PC-9 (cell line): Measurements from ENCODE around the gene FLNC. TPM values are rescaled to one million over a fixed set of nuclear protein-coding genes. Genes with fewer than 3 reads are reported as not detected.

Experiments used
- BruUV-seq: library from RNA; stranded (reverse); fragments of 400-500 nt; replicated peaks from 2 replicates; lab custom pipeline; 2021; lab: Mats Ljungman, UMichigan
- CTCF ChIA-PET: fragments of 300-600 bp; sonication (Branson Sonifier 250); formaldehyde crosslinking; loops from one replicate; lab custom pipeline; 2022; ENCODE audit warnings: antibody characterized with exemption; lab: Charles Lee
- POLR2A ChIA-PET: fragments of 300-600 bp; sonication (Branson Sonifier 250); formaldehyde crosslinking; loops from one replicate; lab custom pipeline; 2022; ENCODE audit warnings: antibody characterized with exemption; ENCODE audit not compliant: unreplicated experiment; lab: Charles Lee
- DNase-seq, 2 experiments: peaks; one replicate each; pipeline versions ENCODE4 v3.0.0 to v3.0.0-alpha.2; 2015 to 2022; ENCODE audit warnings: mixed read lengths in 1 of 2
- H2AFZ ChIP-seq: fragments of 200-600 bp; sonication (generic); 2 replicates; pipeline ENCODE4 v1.8.1; 2017; ENCODE audit warnings: antibody characterized with exemption
- H3F3A ChIP-seq: fragments of 200-600 bp; sonication (generic); 2 replicates; pipeline ENCODE4 v1.8.1; 2017; ENCODE audit warnings: antibody characterized with exemption, mild to moderate bottlenecking, low read depth; ENCODE audit not compliant: insufficient read depth
- H3K27ac ChIP-seq: fragments of 200-600 bp; sonication (generic); 2 replicates; pipeline ENCODE4 v1.6.1; 2016; ENCODE audit warnings: mixed run types
- H3K27me3 ChIP-seq: fragments of 200-600 bp; sonication (generic); 2 replicates; pipeline ENCODE4 v1.6.1; 2016; ENCODE audit warnings: low read depth, mixed run types; ENCODE audit not compliant: insufficient read depth
- H3K36me3 ChIP-seq: fragments of 200-600 bp; sonication (generic); 2 replicates; pipeline ENCODE4 v1.6.1; 2016; ENCODE audit warnings: low read depth, mixed run types
- H3K4me1 ChIP-seq: fragments of 200-600 bp; sonication (generic); replicated peaks from 2 replicates; pipeline ENCODE4 v1.6.1; 2016; ENCODE audit warnings: mixed run types; ENCODE audit not compliant: insufficient read depth
- H3K4me2 ChIP-seq: fragments of 200-600 bp; sonication (generic); 2 replicates; pipeline ENCODE4 v1.6.1; 2017; ENCODE audit warnings: mixed run types
- H3K4me3 ChIP-seq: fragments of 200-600 bp; sonication (generic); 2 replicates; pipeline ENCODE4 v1.6.1; 2016; ENCODE audit warnings: mixed run types
- H3K79me2 ChIP-seq: fragments of 200-600 bp; sonication (generic); 2 replicates; pipeline ENCODE4 v1.6.1; 2017; ENCODE audit warnings: low read depth, mixed run types
- H3K9me2 ChIP-seq: fragments of 200-600 bp; sonication (generic); 2 replicates; pipeline ENCODE4 v1.8.1; 2017; ENCODE audit warnings: mild to moderate bottlenecking; ENCODE audit not compliant: insufficient read depth
- H3K9me3 ChIP-seq: fragments of 200-600 bp; sonication (generic); 2 replicates; pipeline ENCODE4 v1.8.1; 2016; ENCODE audit warnings: low read depth; ENCODE audit not compliant: insufficient read depth
- H4K20me1 ChIP-seq: fragments of 200-600 bp; sonication (generic); 2 replicates; pipeline ENCODE4 v1.8.1; 2017; ENCODE audit not compliant: insufficient read depth
- EZH2 ChIP-seq: fragments of 200-600 bp; sonication (generic); IDR thresholded peaks from 2 replicates; pipeline ENCODE4 v1.8.0; 2017; ENCODE audit warnings: antibody characterized with exemption, low read depth
- intact Hi-C: fragments of 100-400 bp; cut with micrococcal nuclease; formaldehyde crosslinking; loops from one replicate; pipeline ENCODE4 v1.10.0; 2022; ENCODE audit not compliant: unreplicated experiment
- total RNA-seq: library from RNA; stranded (reverse); gene quantifications from 2 replicates; pipeline ENCODE4 v1.2.3, GENCODE V29; 2021
- TF ChIP-seq, protein P1 (sequence below): fragments of 200-600 bp; sonication (generic); conservative IDR thresholded peaks from 2 replicates; pipeline ENCODE4 v1.6.1; 2017; ENCODE audit warnings: mixed run types, antibody characterized with exemption, mild to moderate bottlenecking, moderate library complexity

Gene FLNC
- total RNA-seq, 1 experiment from 2014 or later, result 75.5 TPM

GRCh38 chr7:128827971-128828711 is 2.1 kb upstream of the FLNC start:
- H3K4me1 ChIP-seq, result peaks cover 36% of the 10 kb centered on the region
- intact Hi-C loops, result loop anchor here (1.0 to 5.0 kb wide), 2 partner anchors 36 to 89 kb away; partner anchors contain the start of genes CALU and CCDC136
- DNase-seq, result peak in 1 of 2 experiments; percentile 52
- H3K4me3 ChIP-seq, result no peak overlapping the region
- CTCF ChIA-PET, result no interaction called here
- H3K27ac ChIP-seq, result peak overlapping the region; percentile 77
- peak overlapping the region; percentile 35 for H3K4me2 ChIP-seq
- H3K27me3 ChIP-seq, result no peaks in the 10 kb centered on the region
- no peaks in the 10 kb centered on the region for H3K79me2 ChIP-seq
- H4K20me1 ChIP-seq, result no peaks in the 10 kb centered on the region
- TF ChIP-seq, protein P1, sequence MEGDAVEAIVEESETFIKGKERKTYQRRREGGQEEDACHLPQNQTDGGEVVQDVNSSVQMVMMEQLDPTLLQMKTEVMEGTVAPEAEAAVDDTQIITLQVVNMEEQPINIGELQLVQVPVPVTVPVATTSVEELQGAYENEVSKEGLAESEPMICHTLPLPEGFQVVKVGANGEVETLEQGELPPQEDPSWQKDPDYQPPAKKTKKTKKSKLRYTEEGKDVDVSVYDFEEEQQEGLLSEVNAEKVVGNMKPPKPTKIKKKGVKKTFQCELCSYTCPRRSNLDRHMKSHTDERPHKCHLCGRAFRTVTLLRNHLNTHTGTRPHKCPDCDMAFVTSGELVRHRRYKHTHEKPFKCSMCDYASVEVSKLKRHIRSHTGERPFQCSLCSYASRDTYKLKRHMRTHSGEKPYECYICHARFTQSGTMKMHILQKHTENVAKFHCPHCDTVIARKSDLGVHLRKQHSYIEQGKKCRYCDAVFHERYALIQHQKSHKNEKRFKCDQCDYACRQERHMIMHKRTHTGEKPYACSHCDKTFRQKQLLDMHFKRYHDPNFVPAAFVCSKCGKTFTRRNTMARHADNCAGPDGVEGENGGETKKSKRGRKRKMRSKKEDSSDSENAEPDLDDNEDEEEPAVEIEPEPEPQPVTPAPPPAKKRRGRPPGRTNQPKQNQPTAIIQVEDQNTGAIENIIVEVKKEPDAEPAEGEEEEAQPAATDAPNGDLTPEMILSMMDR, result no peak
- no peak for TF ChIP-seq EZH2
- POLR2A ChIA-PET, result interaction anchor here (0.6 kb wide), 1 partner anchor 45 kb away, joined by 4 read pairs; no protein-coding TSS in a partner anchor
- H3K9me3 ChIP-seq, result no peaks in the 10 kb centered on the region
- H3K9me2 ChIP-seq, result no peaks in the 10 kb centered on the region
- peaks cover 8% of the 10 kb centered on the region; the same call in 1 of the 2 replicates for H3F3A ChIP-seq
- BruUV-seq, result no TSS peak
- no peaks in the 10 kb centered on the region for H3K36me3 ChIP-seq
- H2AFZ ChIP-seq, result no peak overlapping the region

DNA sequence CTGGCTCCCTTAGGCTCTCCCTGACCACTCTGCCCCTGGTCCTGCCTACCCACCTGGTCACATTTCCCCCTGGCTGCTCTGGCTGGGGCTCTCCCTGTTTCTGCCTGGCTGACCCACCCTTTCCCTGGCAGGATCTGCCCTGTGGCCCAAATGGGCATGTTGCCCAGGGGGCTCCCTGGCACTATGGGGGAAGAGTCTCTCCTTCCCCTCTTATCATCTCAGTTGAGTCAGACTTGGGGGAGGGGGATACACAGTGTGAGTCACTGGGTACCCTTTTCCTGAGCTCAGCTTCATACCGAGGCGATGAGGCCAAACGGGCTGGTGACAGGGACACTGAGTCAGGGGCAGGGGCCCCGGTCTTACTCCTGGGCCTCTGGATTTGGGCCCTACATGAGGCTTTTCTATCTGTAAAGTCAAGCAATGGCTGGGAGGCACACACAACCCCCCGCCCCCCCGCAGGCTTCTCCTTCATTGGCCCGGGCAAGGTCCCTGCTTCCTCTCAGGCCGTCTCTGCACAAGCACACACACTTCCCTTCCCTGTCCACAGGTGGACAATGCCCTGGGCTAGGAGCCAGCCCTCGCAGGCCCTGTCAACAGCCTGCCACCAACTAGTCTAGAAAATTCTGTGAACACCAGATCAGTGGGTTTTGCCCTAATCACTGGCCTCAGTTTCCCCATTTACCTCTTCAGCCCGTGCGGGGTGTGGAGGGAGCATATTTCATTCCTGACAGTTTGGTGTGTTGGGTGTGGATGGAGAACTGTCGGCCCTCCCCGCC is 627 bp upstream of the FLNC start:
- ChIA-PET CTCF (no interaction called here), POLR2A (interaction anchor here (0.7 kb wide), 1 partner anchor 54 kb away, joined by 3 read pairs; no protein-coding TSS in a partner anchor)
- Histone ChIP-seq H3K9me2 (no peaks in the 10 kb centered on the region), H3K27ac (no peak overlapping the region), H3K36me3 (no peaks in the 10 kb centered on the region), H3K4me1 (peaks cover 50% of the 10 kb centered on the region), H3K4me3 (peak overlapping the region; percentile 50; the same call in 1 of the 2 replicates), H3K9me3 (no peaks in the 10 kb centered on the region), H3K27me3 (no peaks in the 10 kb centered on the region), H3K79me2 (no peaks in the 10 kb centered on the region), H4K20me1 (no peaks in the 10 kb centered on the region), H3F3A (peaks cover 10% of the 10 kb centered on the region), H2AFZ (no peak overlapping the region), H3K4me2 (peak overlapping the region; percentile 74)
- peak in 1 of 2 experiments; percentile 67 for DNase-seq
- BruUV-seq, result no TSS peak
- TF ChIP-seq EZH2, result no peak
- TF ChIP-seq, protein P1, result no peak
- intact Hi-C loops, result loop anchor here (5.0 kb wide), 2 partner anchors 37 to 63 kb away; partner anchors contain the start of gene CCDC136
